Body of pancreas (tissue), 4 donors: ENCODE data around the gene CCDC170. TPM values are rescaled to one million over a fixed set of nuclear protein-coding genes. Genes with fewer than 3 reads are reported as not detected.
A peak's percentile ranks its signal among the peaks of the same experiment; 100 is the strongest.
"Not testable (repeated sequence)": the region's sequence is repeated elsewhere in the genome, so short reads cannot be mapped to it uniquely, and the experiment has no call there.

Source experiments
- ATAC-seq: fragments of 150-250 bp; one replicate; pipeline ENCODE4 v1.9.1; 2016
- DNase-seq, 4 donors: peaks; one replicate each; pipeline ENCODE4 v3.0.0-alpha.2; 2019
- H3K27ac ChIP-seq, 4 donors: fragments of 200-600 bp; sonication (generic); 1 replicate in 3 of 4; 2 replicates in 1 of 4; pipeline versions ENCODE4 v1.5.1 to v1.6.1; 2016 to 2019; ENCODE audit warnings: mild to moderate bottlenecking in 1 of 4, mixed read lengths in 1 of 4, moderate library complexity in 1 of 4
- H3K27me3 ChIP-seq, 2 donors: fragments of 200-600 bp; sonication (generic); one replicate each; pipeline ENCODE4 v1.6.0; 2016; ENCODE audit warnings: mild to moderate bottlenecking in 1 of 2
- H3K36me3 ChIP-seq, 2 donors: fragments of 200-600 bp; sonication (generic); replicated peaks in 1 of 2; 2 replicates each; pipeline ENCODE4 v1.5.1; 2016; ENCODE audit warnings: low read depth in 2 of 2; ENCODE audit not compliant: insufficient read depth in 1 of 2
- H3K4me1 ChIP-seq: fragments of 200-600 bp; sonication (generic); one replicate; pipeline ENCODE4 v1.6.0; 2016
- H3K4me3 ChIP-seq, 2 donors: fragments of 200-600 bp; sonication (generic); 1 replicate in 1 of 2; 2 replicates in 1 of 2; pipeline ENCODE4 v1.5.1; 2016 to 2019
- H3K9me3 ChIP-seq, 3 donors: fragments of 200-600 bp; sonication (generic); 1 replicate in 2 of 3; 2 replicates in 1 of 3; pipeline ENCODE4 v1.5.1; 2016
- CTCF ChIP-seq, 7 experiments: fragments of 450-650 bp in 4 of 7; fragments of 200-600 bp in 3 of 7; sonication (generic) in 3 of 7; IDR thresholded peaks; one replicate each; pipeline ENCODE4 v1.5.1; 2016 to 2019; ENCODE audit warnings: antibody characterized with exemption in 7 of 7
- POLR2A ChIP-seq, 3 donors: fragments of 450-650 bp; IDR thresholded peaks; one replicate each; pipeline ENCODE4 v1.6.1; 2016; ENCODE audit warnings: antibody characterized with exemption in 3 of 3, mild to moderate bottlenecking in 2 of 3
- WGBS, 2 donors: methylation state at CpG; one replicate each; pipeline ENCODE4 v1.1.5; 2017; 5-methylcytosine and 5-hydroxymethylcytosine counted together
- intact Hi-C: fragments of 100-400 bp; cut with DNase I; formaldehyde crosslinking; loops from one replicate; pipeline ENCODE4 v1.15.1; 2023
- total RNA-seq, 2 donors: library from RNA; depleted of rRNA; stranded (reverse); fragments of >200 nt; gene quantifications; one replicate each; pipeline ENCODE4 v1.1.0, GENCODE V29; 2016

CCDC170 gene
- total RNA-seq, 2 donors from 2014 or later, result 2.1 TPM; not detected in 1

- DNase-seq (no peak), ATAC-seq (no peak)
- peaks cover 19% of the 10 kb centered on the region for H3K4me1 ChIP-seq
- 1% methylated on average over 22 of the region's 22 CpGs for WGBS, 2 donors
- H3K36me3 ChIP-seq, result no peaks in the 10 kb centered on the region
- peak overlapping the region; percentile 48 to 64 for H3K4me3 ChIP-seq
- TF ChIP-seq CTCF (IDR thresholded peaks at IDR 0.05), result no peak
- no peak for TF ChIP-seq POLR2A (IDR thresholded peaks at IDR 0.05)
- H3K27me3 ChIP-seq, result no peaks in the 10 kb centered on the region
- H3K9me3 ChIP-seq, result no peaks in the 10 kb centered on the region
- peak overlapping the region; percentile 47 to 95 (median 76) for H3K27ac ChIP-seq
- intact Hi-C loops, result no loop called here
Measured at GRCh38 chr6:151451417-151451949, 42.3 kb upstream of the CCDC170 start.

DNA sequence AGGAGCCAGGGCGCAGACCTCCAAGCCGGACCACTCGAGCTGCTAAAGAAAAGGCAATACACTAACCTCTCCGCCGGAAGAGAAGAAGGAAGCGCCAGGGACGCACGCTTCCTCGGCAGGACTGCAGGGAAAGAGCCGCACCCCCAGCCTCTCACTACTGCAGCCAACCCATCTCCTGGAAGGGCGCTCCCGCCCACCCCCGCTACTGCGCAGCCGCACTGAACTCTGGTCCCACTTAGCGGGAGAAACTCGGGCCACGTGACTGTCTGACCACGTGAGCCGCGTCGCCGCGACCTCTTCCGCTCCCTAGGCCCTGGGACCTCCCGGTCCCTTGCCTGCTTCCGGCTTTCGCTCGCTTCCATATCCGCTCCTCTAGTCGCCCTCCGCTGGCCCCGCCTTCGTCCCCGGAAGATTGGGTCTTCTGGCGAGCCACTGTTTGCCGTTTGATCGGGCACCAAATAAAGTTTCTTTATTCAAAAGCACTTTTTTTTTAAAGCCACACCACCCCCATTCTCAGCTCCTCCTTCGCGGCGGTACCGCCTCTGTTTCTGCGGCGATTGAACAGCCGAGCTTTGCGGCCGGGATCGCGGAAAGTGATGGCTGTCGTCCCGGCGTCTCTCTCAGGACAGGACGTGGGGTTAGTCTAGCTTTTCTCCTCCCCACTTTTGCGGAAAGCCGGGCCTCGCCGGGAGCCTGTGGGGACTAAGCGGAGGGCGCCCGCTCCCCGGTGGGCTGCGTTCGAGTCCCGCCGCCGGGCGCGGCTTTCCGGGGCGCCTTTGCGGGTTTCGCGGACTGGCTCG lies 41.7 kb upstream of the CCDC170 start, which contains the start of gene RMND1:
Gene RMND1 (minus strand): TSS at position 177 of the 800 bp plus-strand sequence. CDS start 6,315 bp downstream, outside the sequence.
- ATAC-seq (peak; percentile 98), DNase-seq (peak; percentile 100)
- H3K27ac ChIP-seq, result peak within 1 kb of the TSS; percentile 83 to 95 (median 89)
- intact Hi-C loops, result no loop called here
- H3K27me3 ChIP-seq, result no peaks in the 10 kb centered on the region
- H3K36me3 ChIP-seq, result no peaks in the 10 kb centered on the region
- TF ChIP-seq POLR2A (IDR thresholded peaks at IDR 0.05) (peak; percentile 13 to 83 (median 82)), CTCF (IDR thresholded peaks at IDR 0.05) (peak in 1 of 7 experiments; percentile 9)
- peak within 1 kb of the TSS; percentile 48 to 90 for H3K4me3 ChIP-seq
- no peaks in the 10 kb centered on the region for H3K9me3 ChIP-seq
- WGBS, 2 donors, result 0% methylated on average over 54 to 74 of the region's 74 CpGs
- H3K4me1 ChIP-seq, result peaks cover 19% of the 10 kb centered on the region

DNA sequence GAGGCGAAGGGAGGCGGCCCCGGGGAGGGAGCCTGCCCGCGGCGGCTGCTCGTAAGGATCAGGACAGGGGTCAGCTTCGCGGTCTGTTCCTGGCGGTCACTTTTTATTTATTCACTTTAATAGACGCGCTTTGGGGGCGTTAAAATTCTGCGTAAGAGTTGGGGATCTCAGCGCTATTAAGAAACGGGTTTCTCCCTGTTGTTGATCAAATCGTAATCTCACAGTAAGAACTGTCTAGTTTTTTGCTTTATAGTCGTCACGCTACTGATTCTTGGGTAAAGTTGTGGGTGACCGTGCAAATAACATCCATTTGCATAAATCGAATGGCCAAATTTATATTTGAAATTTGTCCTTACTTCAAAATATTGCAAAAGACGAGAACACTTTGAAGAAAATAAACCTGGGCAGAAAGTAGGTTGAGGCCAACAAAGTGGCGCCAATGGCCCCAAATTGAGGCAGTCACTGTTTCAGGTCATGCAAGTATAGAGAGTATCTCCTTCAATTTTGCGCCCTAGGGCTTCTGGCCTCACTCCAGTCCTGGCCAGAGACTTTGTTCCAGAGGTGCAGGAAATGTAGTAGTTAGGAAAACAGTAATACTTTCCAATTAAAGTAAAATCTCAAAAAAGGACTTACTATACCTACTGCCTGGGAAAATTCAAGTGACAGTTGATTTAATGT lies 40.9 kb upstream of the CCDC170 start:
- 1% methylated on average over 14 to 24 of the region's 24 CpGs for WGBS, 2 donors

DNA sequence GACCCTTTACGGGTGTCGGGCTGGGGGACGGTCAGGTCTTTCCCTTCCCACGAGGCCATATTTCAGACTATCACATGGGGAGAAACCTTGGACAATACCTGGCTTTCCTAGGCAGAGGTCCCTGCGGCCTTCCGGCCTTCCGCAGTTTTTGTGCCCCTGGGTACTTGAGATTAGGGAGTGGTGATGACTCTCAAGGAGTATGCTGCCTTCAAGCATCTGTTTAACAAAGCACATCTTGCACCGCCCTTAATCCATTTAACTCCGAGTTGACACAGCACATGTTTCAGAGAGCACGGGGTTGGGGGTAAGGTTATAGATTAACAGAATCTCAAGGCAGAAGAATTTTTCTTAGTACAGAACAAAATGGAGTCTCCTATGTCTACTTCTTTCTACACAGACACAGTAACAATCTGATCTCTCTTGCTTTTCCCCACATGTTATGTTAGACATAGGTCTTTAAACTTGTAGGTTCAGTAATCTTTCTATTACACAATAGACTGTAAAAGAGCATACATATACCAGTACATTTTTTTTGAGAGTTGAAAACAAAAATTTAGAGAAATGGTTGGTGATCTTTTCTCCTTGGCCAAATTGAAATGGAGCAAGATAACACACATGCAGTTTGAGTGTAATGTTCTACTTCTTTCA lies 37.9 kb upstream of the CCDC170 start:
- DNase-seq, H3K27me3 ChIP-seq, H3K9me3 ChIP-seq, H3K27ac ChIP-seq, H3K4me3 ChIP-seq, ATAC-seq, intact Hi-C loops, H3K36me3 ChIP-seq: not testable (repeated sequence)
- H3K4me1 ChIP-seq, result peaks cover 19% of the 10 kb centered on the region
- WGBS, 2 donors, result 40 to 60% methylated on average over 7 to 10 of the region's 10 CpGs

More for the DNA sequence above, 40.9 kb upstream of the CCDC170 start:
- Histone ChIP-seq H3K4me1 (peaks cover 19% of the 10 kb centered on the region), H3K27ac (peak overlapping the region; percentile 83 to 95 (median 89)), H3K4me3 (peak overlapping the region; percentile 44 to 90), H3K27me3 (no peaks in the 10 kb centered on the region), H3K9me3 (no peaks in the 10 kb centered on the region), H3K36me3 (no peaks in the 10 kb centered on the region)
- intact Hi-C loops, result no loop called here
- DNase-seq (peak; percentile 17 to 53 (median 28)), ATAC-seq (peak; percentile 11)
- TF ChIP-seq CTCF (IDR thresholded peaks at IDR 0.05) (no peak), POLR2A (IDR thresholded peaks at IDR 0.05) (no peak)

DNA sequence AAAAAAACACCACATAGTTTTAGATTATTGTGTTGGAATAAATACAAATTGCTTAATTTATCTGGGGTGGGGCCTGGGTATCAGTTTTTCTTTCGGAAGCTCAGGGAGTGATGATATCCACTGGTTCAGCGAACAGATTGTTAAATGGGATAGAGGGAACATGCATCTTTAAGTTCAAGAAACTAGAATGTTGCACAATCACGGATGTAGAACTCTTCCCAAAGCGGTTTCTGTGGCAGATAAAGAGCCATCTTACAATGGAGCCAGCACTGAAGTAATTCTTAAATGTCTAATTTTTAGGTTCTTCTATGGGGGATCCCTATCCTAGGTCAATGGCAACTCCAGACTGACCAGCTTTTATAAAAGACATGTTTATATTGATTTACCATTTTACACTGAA lies 32.1 kb upstream of the CCDC170 start:
- intact Hi-C loops, result no loop called here
- H3K27me3 ChIP-seq, result no peaks in the 10 kb centered on the region
- H3K36me3 ChIP-seq, result peaks cover 0 to 7% of the 10 kb centered on the region in 2 donors
- WGBS, 2 donors, result 89 to 94% methylated on average over 4 of the region's 4 CpGs
- no peak overlapping the region for H3K27ac ChIP-seq
- DNase-seq (no peak), ATAC-seq (no peak)
- H3K4me1 ChIP-seq, result no peaks in the 10 kb centered on the region
- TF ChIP-seq POLR2A (IDR thresholded peaks at IDR 0.05) (no peak), CTCF (IDR thresholded peaks at IDR 0.05) (no peak)
- no peak overlapping the region for H3K4me3 ChIP-seq
- no peaks in the 10 kb centered on the region for H3K9me3 ChIP-seq
